ENCODE data around the gene LMX1A.

Gene LMX1A

GRCh38 chr1:165355977-165356811, at the start of gene LMX1A:
Gene LMX1A (minus strand): TSS chr1:165356715. CDS start chr1:165355559, 1,156 bp downstream.
- no peak for DNase-seq (ENCODE audit: low read depth in 4 of 4, low spot score in 1 of 4)

GRCh38 chr1:165403835-165404482, 47.4 kb upstream of the LMX1A start:
- peak in 1 of 4 experiments; percentile 8 for DNase-seq (ENCODE audit: low read depth in 4 of 4, low spot score in 1 of 4)

GRCh38 chr1:165402517-165403111, 46.1 kb upstream of the LMX1A start:
- no peak for DNase-seq (ENCODE audit: low read depth in 4 of 4, low spot score in 1 of 4)

- DNase-seq (ENCODE audit: low read depth in 4 of 4, low spot score in 1 of 4) = no peak
Measured at GRCh38 chr1:165397944-165398343, 41.4 kb upstream of the LMX1A start.

GRCh38 chr1:165395901-165396300, 39.4 kb upstream of the LMX1A start:
- no peak for DNase-seq (ENCODE audit: low read depth in 4 of 4, low spot score in 1 of 4)

GRCh38 chr1:165395478-165395877, 39.0 kb upstream of the LMX1A start:
- no peak for DNase-seq (ENCODE audit: low read depth in 4 of 4, low spot score in 1 of 4)

GRCh38 chr1:165392634-165393571, 36.4 kb upstream of the LMX1A start:
- DNase-seq (ENCODE audit: low read depth in 4 of 4, low spot score in 1 of 4) = peak; percentile 67 to 82 (median 74)

- no peak for DNase-seq (ENCODE audit: low read depth in 4 of 4, low spot score in 1 of 4)
Measured at GRCh38 chr1:165389609-165390008, 33.1 kb upstream of the LMX1A start.

GRCh38 chr1:165387961-165388360, 31.4 kb upstream of the LMX1A start:
- DNase-seq (ENCODE audit: low read depth in 4 of 4, low spot score in 1 of 4) = no peak

- no peak for DNase-seq (ENCODE audit: low read depth in 4 of 4, low spot score in 1 of 4)
Measured at GRCh38 chr1:165387505-165387904, 31.0 kb upstream of the LMX1A start.

- DNase-seq (ENCODE audit: low read depth in 4 of 4, low spot score in 1 of 4) = no peak
Measured at GRCh38 chr1:165383599-165384405, 27.3 kb upstream of the LMX1A start.

- DNase-seq (ENCODE audit: low read depth in 4 of 4, low spot score in 1 of 4) = no peak
Measured at GRCh38 chr1:165383067-165383466, 26.6 kb upstream of the LMX1A start.

- no peak for DNase-seq (ENCODE audit: low read depth in 4 of 4, low spot score in 1 of 4)
Measured at GRCh38 chr1:165381745-165382505, 25.4 kb upstream of the LMX1A start.

- no peak for DNase-seq (ENCODE audit: low read depth in 4 of 4, low spot score in 1 of 4)
Measured at GRCh38 chr1:165376811-165377311, 20.3 kb upstream of the LMX1A start.

GRCh38 chr1:165376041-165376810, 19.7 kb upstream of the LMX1A start:
- peak in 1 of 4 experiments; percentile 14 for DNase-seq (ENCODE audit: low read depth in 4 of 4, low spot score in 1 of 4)

GRCh38 chr1:165375623-165376022, 19.1 kb upstream of the LMX1A start:
- no peak for DNase-seq (ENCODE audit: low read depth in 4 of 4, low spot score in 1 of 4)

GRCh38 chr1:165371588-165372225, 15.2 kb upstream of the LMX1A start:
- DNase-seq (ENCODE audit: low read depth in 4 of 4, low spot score in 1 of 4) = no peak

Measured in stimulated activated CD4-positive, alpha-beta T cell treated with anti-CD3 and anti-CD28 coated beads, Interleukin-1b, Interleukin-23, amount 100 ng/mL, for 24 hours (primary cell).